ENCODE measurements around the gene PPP1R13B. TPM values are rescaled to one million over a fixed set of nuclear protein-coding genes. Genes with fewer than 3 reads are reported as not detected.

PPP1R13B gene
- total RNA-seq, 3 donors from 2014 or later: 49.6 to 65.5 (median 52.1) TPM

DNA sequence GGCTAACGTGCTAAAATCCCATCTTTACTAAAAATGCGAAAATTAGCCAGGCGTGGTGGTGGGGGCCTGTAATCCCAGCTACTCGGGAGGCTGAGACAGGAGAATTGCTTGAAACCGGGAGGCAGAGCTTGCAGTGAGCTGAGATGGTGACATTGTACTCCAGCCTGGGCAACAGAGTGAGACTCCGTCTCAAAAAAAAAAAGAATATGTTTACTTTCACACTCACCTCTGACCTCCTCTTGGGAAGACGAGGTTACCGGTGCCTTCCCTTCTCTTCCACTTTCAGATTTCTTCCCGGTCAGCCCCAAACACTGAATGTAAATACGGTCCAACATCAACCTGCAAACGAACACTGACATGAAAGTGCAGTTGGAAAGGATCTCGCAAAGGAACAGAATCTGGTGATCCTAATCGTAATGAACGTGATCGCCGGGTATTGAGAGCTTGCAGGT is 31.8 kb upstream of the PPP1R13B start:
- Histone ChIP-seq H3K4me1 (ENCODE audit: low read depth) (peaks cover 41% of the 10 kb centered on the region), H3K9me3 (no peaks in the 10 kb centered on the region), H3K4me3 (no peak overlapping the region), H3K36me3 (ENCODE audit: low read depth) (no peaks in the 10 kb centered on the region)
- no peak for DNase-seq
- ATAC-seq: peak; percentile 25
- TF ChIP-seq, protein P1, sequence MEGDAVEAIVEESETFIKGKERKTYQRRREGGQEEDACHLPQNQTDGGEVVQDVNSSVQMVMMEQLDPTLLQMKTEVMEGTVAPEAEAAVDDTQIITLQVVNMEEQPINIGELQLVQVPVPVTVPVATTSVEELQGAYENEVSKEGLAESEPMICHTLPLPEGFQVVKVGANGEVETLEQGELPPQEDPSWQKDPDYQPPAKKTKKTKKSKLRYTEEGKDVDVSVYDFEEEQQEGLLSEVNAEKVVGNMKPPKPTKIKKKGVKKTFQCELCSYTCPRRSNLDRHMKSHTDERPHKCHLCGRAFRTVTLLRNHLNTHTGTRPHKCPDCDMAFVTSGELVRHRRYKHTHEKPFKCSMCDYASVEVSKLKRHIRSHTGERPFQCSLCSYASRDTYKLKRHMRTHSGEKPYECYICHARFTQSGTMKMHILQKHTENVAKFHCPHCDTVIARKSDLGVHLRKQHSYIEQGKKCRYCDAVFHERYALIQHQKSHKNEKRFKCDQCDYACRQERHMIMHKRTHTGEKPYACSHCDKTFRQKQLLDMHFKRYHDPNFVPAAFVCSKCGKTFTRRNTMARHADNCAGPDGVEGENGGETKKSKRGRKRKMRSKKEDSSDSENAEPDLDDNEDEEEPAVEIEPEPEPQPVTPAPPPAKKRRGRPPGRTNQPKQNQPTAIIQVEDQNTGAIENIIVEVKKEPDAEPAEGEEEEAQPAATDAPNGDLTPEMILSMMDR (IDR thresholded peaks at IDR 0.05): no peak
- intact Hi-C loops (cut with DNase I, micrococcal nuclease): no loop called here

DNA sequence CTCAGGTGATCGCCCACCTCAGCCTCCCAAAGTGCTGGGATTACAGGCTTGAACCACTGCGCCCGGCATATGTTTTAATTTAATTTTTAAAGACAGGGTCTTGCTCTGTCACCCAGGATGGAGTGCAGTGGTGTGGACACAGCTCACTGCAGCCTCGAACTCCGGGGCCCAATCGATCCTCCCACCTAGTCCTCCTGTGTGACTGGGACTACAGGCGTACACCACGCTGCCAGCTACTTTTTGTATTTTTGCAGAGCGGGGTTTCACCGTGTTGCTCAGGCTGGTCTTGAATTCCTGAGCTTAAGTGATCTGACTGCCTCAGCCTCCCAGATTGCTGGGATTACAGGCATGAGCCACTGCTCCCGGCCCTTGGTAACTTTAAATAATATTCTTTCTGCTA is 30.8 kb upstream of the PPP1R13B start:
- H3K9me3 ChIP-seq: no peaks in the 10 kb centered on the region
- intact Hi-C loops (cut with DNase I, micrococcal nuclease): no loop called here
- DNase-seq (no peak), ATAC-seq (no peak)
- H3K4me1 ChIP-seq (ENCODE audit: low read depth): peaks cover 40% of the 10 kb centered on the region
- H3K36me3 ChIP-seq (ENCODE audit: low read depth): no peaks in the 10 kb centered on the region
- TF ChIP-seq, protein P1 (IDR thresholded peaks at IDR 0.05): no peak
- H3K4me3 ChIP-seq: no peak overlapping the region

DNA sequence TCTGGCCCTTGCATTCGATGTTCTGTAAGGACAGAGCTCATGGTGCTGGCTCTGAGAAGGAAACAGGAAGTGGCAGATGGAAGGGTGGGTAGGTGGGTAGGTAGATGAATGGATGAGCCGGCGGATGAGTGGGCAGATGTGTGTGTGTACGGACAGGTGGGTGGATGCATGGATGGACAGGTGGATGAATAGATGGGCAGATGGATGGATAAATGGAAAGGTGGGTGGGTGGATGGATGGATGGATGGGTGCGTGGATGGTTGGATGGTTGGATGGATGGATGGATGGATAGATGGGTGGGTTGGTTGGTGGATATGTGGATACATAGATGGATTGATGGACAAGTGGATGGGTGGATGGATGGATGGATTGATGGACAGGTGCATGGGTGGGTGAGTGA is 27.6 kb upstream of the PPP1R13B start:
- H3K36me3 ChIP-seq (ENCODE audit: low read depth): no peaks in the 10 kb centered on the region
- DNase-seq (no peak), ATAC-seq (no peak)
- no peaks in the 10 kb centered on the region for H3K9me3 ChIP-seq
- peaks cover 9% of the 10 kb centered on the region for H3K4me1 ChIP-seq (ENCODE audit: low read depth)
- intact Hi-C loops (cut with DNase I, micrococcal nuclease): no loop called here
- no peak overlapping the region for H3K4me3 ChIP-seq
- TF ChIP-seq, protein P1 (IDR thresholded peaks at IDR 0.05): no peak

DNA sequence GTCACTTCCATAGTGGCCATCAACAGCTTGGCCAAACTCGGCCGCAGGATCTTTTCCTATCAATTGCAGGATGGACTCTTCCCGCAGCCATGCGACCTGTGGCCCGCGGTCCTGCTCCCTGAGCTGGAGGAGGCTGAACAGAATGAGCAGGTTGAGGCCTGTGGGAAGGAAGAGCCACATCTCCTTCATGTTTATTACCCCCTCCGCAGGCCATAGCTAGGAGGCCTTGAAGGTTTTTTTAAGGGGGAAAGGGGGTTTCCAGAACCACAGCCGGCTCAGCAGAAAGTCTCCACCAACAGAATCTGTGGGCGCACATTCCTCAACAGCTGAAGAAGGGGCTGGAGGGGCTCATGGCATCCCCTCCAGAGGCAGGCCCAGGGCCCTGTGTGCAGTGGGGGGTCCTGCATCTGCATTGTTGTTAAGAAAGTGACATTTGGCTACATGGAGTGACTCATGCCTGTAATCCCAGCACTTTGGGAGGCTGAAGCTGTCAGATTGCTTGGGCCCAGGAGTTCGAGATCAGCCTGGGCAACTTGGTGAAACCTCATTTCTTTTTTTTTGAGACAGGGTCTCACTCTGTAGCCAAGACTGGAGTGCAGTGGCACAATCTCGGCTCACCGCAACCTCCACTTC is 25.2 kb upstream of the PPP1R13B start:
- TF ChIP-seq, protein P1 (IDR thresholded peaks at IDR 0.05): no peak
- no peaks in the 10 kb centered on the region for H3K36me3 ChIP-seq (ENCODE audit: low read depth)
- peak in 1 of 3 donors; percentile 59 for DNase-seq
- H3K4me1 ChIP-seq (ENCODE audit: low read depth): no peaks in the 10 kb centered on the region
- peak; percentile 28 for ATAC-seq
- intact Hi-C loops (cut with DNase I, micrococcal nuclease): no loop called here
- no peaks in the 10 kb centered on the region for H3K9me3 ChIP-seq
- H3K4me3 ChIP-seq: no peak overlapping the region

DNA sequence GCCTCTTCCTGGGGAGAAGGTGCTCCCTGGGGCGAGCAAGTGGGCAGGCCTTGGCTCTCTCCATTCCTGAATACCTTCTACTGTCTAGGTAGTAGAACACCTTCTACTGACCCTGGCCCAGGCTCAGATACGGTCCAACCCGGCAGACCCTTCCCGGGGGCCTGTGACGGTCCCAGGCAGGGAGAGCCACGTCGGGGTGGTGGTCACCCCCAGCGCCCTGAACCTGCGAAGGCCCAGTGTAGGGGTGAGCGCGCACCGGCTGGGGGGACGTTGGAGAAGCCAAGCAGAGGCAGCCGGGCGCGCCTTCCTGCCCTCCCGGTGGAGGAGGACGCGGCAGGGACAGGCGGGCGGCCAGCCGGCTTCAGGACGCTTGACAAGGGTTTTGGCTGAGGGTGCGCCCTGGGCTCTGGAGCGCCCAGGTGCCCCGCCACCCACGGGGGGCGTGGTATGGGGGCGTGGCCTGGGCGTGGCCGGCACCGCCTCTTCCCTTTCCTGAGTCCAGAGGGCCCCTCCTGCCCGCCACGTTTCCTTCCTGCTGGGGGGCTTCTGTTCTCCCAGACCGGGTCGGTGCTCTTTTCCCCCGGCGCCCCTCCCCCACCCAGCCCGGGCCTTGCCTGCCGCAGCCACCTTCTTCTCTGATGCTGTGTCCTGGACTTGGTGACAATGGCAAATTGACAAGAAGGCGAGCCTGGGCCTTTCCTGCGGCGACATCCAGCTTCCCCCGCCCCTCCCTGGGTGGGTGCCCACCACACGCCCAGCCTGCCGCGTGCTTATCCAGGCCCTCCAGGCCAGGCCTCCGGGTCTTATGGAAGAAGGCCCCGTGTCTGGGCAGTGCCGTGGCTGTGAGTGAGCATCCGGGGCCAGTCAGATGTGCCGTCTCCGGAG is 24.5 kb upstream of the PPP1R13B start:
- no peak overlapping the region for H3K4me3 ChIP-seq
- TF ChIP-seq, protein P1 (IDR thresholded peaks at IDR 0.05): no peak
- H3K36me3 ChIP-seq (ENCODE audit: low read depth): no peaks in the 10 kb centered on the region
- DNase-seq (peak; percentile 90 to 94 (median 93)), ATAC-seq (peak; percentile 97)
- H3K9me3 ChIP-seq: no peaks in the 10 kb centered on the region
- intact Hi-C loops (cut with DNase I, micrococcal nuclease): no loop called here
- H3K4me1 ChIP-seq (ENCODE audit: low read depth): no peaks in the 10 kb centered on the region

Data from mucosa of descending colon (tissue), 3 donors.